Measurements from ENCODE around the gene FAM53A.

FAM53A gene

GRCh38 chr4:1716065-1716945 lies 32.2 kb upstream of the FAM53A start:
- ChIA-PET CTCF (no interaction called here), POLR2A (ENCODE audit: low non-redundant PET) (interaction anchor here (0.5 kb wide), 1 partner anchor 1036 kb away, joined by 3 read pairs; no protein-coding TSS in a partner anchor)
- H3K27ac ChIP-seq = peak overlapping the region; percentile 96
- no peak for DNase-seq (ENCODE audit: low spot score)
- TF ChIP-seq CTCF (conservative IDR thresholded peaks at IDR 0.05; ENCODE audit: low read depth) = no peak

- ChIA-PET CTCF (no interaction called here), POLR2A (ENCODE audit: low non-redundant PET) (no interaction called here)
- H3K27ac ChIP-seq = peak overlapping the region; percentile 96
- DNase-seq (ENCODE audit: low spot score) = no peak
- no peak for TF ChIP-seq CTCF (conservative IDR thresholded peaks at IDR 0.05; ENCODE audit: low read depth)
Measured at GRCh38 chr4:1715002-1715758, 31.1 kb upstream of the FAM53A start.

- POLR2A ChIA-PET (ENCODE audit: low non-redundant PET) = no interaction called here
- no peak for DNase-seq (ENCODE audit: low spot score)
- no peak for TF ChIP-seq CTCF (conservative IDR thresholded peaks at IDR 0.05; ENCODE audit: low read depth)
- CTCF ChIA-PET = no interaction called here
- H3K27ac ChIP-seq = peak overlapping the region; percentile 96
Measured at GRCh38 chr4:1714303-1715001, 30.3 kb upstream of the FAM53A start.

GRCh38 chr4:1713003-1713851 lies 29.1 kb upstream of the FAM53A start:
- peak overlapping the region; percentile 96 for H3K27ac ChIP-seq
- peak; percentile 55 for DNase-seq (ENCODE audit: low spot score)
- POLR2A ChIA-PET (ENCODE audit: low non-redundant PET) = no interaction called here
- CTCF ChIA-PET = no interaction called here
- TF ChIP-seq CTCF (conservative IDR thresholded peaks at IDR 0.05; ENCODE audit: low read depth) = no peak

- ChIA-PET CTCF (no interaction called here), POLR2A (ENCODE audit: low non-redundant PET) (interaction anchor here (0.6 to 0.7 kb wide), 2 partner anchors 19 to 23 kb away, joined by 3 to 8 read pairs; no protein-coding TSS in a partner anchor)
- no peak for TF ChIP-seq CTCF (conservative IDR thresholded peaks at IDR 0.05; ENCODE audit: low read depth)
- H3K27ac ChIP-seq = peak within 1 kb of the TSS; percentile 96
- DNase-seq (ENCODE audit: low spot score) = peak; percentile 94
Measured at GRCh38 chr4:1712216-1713002, 28.3 kb upstream of the FAM53A start, which contains the start of gene SLBP. SLBP (minus strand) TSS chr4:1712319; CDS start chr4:1712188, 131 bp downstream.
